Mucosa of rectum (tissue), 2 donors: Measurements from ENCODE around the gene PLSCR2.
"Not testable (repeated sequence)": the region's sequence is repeated elsewhere in the genome, so short reads cannot be mapped to it uniquely, and the experiment has no call there.

Source experiments
- H3K27ac ChIP-seq, 2 donors: one replicate each; pipeline ENCODE4 v1.7.0; 2013; ENCODE audit warnings: inconsistent platforms in 2 of 2, low read depth in 2 of 2, low read length in 2 of 2
- H3K27me3 ChIP-seq, 2 donors: one replicate each; pipeline ENCODE4 v1.7.0; 2013; ENCODE audit warnings: low read length in 2 of 2; ENCODE audit not compliant: control insufficient read depth in 2 of 2, insufficient read depth in 2 of 2
- H3K36me3 ChIP-seq, 2 donors: one replicate each; pipeline ENCODE4 v1.7.0; 2013; ENCODE audit warnings: low read length in 2 of 2; ENCODE audit not compliant: control insufficient read depth in 2 of 2, insufficient read depth in 2 of 2
- H3K4me1 ChIP-seq, 2 donors: one replicate each; pipeline ENCODE4 v1.7.0; 2013; ENCODE audit warnings: low read length in 2 of 2, mild to moderate bottlenecking in 1 of 2; ENCODE audit not compliant: control insufficient read depth in 2 of 2, insufficient read depth in 2 of 2
- H3K4me3 ChIP-seq, 2 donors: one replicate each; pipeline ENCODE4 v1.7.0; 2013; ENCODE audit warnings: low read length in 2 of 2
- H3K9ac ChIP-seq, 2 donors: one replicate each; pipeline ENCODE4 v1.7.0; 2013; ENCODE audit warnings: low read length in 2 of 2, low read depth in 1 of 2, mild to moderate bottlenecking in 1 of 2
- H3K9me3 ChIP-seq, 2 donors: one replicate each; pipeline ENCODE4 v1.7.0; 2013; ENCODE audit warnings: low read length in 2 of 2; ENCODE audit not compliant: control insufficient read depth in 2 of 2
- donor health status: healthy.
- donor health status: Normal muscosa, but diverticular disease.

Gene PLSCR2

DNA sequence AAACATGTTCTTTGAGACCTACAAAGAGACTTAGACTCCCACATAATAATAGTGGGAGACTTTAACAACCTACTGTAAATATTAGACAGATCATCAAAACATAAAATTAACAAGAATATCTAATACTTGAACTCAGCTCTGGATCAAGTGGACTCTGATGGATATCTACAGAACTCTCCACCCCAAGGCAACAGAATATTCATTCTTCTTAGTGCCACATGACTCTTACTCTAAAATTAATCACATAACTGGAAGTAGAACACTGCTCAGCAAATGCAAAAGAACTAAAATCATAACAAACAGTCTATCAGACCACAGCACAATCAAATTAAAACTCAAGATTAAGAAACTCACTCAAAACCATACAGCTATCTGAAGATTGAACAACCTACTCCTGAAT, 15.9 kb upstream of the PLSCR2 start:
- no peak overlapping the region for H3K27ac ChIP-seq
- H3K27me3 ChIP-seq, result no peaks in the 10 kb centered on the region
- no peaks in the 10 kb centered on the region for H3K36me3 ChIP-seq
- no peaks in the 10 kb centered on the region for H3K9me3 ChIP-seq
- no peak overlapping the region for H3K9ac ChIP-seq
- H3K4me1 ChIP-seq, result no peaks in the 10 kb centered on the region
- no peak overlapping the region for H3K4me3 ChIP-seq

DNA sequence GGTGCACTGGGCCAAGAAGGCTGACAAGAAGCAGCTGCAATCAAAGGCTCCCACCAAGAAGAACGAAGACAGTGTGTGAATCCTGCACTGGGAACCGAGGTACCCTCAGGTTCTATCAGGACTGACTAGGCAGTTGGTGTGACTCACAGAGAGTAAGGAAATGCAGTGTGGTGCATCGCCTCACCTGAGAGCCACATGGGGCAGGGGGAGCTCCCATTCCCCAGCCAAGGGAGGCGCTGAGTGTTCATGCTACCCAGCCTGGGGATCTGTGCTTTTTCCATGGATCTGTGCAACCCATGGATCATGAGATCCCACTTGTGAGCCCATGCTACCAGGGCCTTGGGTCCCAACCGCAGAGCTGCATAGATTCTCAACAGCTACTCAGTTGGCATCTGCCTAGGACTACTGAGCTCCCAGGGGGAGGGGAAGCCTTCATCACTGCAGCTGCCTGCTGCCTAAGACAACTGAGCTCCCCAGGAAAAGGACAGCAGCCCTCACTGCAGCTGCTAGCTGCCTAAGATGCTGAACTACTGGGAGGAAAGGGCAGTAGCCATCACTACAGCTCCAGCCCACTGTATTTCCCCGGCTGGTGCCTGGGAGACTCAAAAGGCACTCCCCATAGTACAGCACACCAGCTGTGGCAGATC, 6.9 kb upstream of the PLSCR2 start:
- Histone ChIP-seq H3K36me3 (no peaks in the 10 kb centered on the region), H3K4me3 (no peak overlapping the region), H3K4me1 (no peaks in the 10 kb centered on the region), H3K9ac (no peak overlapping the region), H3K9me3 (no peaks in the 10 kb centered on the region), H3K27me3 (no peaks in the 10 kb centered on the region), H3K27ac (no peak overlapping the region)

- not testable (repeated sequence) for H3K27me3 ChIP-seq, H3K4me3 ChIP-seq, H3K27ac ChIP-seq, H3K36me3 ChIP-seq, H3K4me1 ChIP-seq, H3K9me3 ChIP-seq, H3K9ac ChIP-seq
Observed at GRCh38 chr3:146474976-146475375, 5.6 kb upstream of the PLSCR2 start.

DNA sequence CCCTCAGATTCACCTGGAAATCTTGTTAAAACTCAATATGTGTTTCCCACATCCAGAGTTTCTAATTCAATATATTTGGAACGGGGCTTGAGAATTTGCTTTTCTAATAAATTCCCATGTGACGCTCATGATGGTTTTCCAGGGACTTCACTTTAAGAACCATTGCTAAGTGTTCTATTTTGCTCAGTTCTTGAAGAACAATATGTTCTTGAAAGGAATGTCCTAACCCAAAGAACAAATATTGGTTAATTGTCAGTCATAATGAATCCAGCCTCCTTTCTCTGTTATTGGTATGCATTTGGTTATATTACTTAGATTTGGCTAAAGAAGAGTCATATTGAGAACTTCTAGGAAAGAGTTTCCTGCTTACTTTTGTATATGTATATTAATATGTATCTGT, 4.4 kb upstream of the PLSCR2 start:
- Histone ChIP-seq H3K9me3 (no peaks in the 10 kb centered on the region), H3K36me3 (no peaks in the 10 kb centered on the region), H3K4me3 (no peak overlapping the region), H3K9ac (no peak overlapping the region), H3K27me3 (no peaks in the 10 kb centered on the region), H3K27ac (no peak overlapping the region), H3K4me1 (no peaks in the 10 kb centered on the region)

DNA sequence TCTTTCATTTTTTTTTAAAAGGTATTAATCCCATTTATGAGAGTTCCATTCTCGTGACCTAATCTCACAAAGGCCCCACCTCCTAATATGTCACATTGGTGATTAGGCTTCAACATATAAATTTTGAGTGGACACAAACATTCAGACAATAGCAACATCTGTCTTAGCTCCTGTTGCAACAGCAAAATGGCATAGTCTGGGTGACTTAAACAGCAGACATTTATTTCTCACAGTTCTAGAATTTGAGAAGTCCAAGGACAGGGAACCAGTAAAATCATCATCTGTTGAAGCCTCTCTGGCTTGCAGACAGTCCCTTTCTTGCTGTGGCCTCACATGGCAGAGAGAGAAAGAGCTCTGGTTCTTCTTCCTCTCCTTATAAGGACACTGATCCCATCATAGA, 3.2 kb upstream of the PLSCR2 start:
- no peak overlapping the region for H3K4me3 ChIP-seq
- H3K9me3 ChIP-seq, result no peaks in the 10 kb centered on the region
- no peak overlapping the region for H3K27ac ChIP-seq
- H3K4me1 ChIP-seq, result peaks cover 0 to 7% of the 10 kb centered on the region in 2 donors
- no peak overlapping the region for H3K9ac ChIP-seq
- no peaks in the 10 kb centered on the region for H3K27me3 ChIP-seq
- H3K36me3 ChIP-seq, result no peaks in the 10 kb centered on the region

DNA sequence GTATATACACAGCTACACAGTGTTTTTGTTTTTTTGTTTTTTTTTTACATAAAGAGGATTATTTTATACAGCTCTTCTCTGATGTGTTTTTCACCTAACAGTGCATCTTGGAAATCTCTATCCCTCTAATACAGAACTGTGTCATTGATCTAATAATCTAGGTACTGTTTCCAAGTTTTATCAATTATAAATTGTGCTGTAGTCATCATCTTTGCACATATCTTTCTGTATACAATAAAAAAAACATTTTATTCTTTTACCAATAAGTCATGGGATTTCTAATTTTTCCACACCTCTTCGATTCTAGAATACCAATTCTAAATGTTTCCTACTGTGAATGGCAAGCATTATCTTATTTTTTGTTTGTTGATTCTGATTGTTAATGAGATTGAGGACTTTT, 1.7 kb upstream of the PLSCR2 start:
- H3K4me1 ChIP-seq, result peaks cover 0 to 8% of the 10 kb centered on the region in 2 donors
- H3K9ac ChIP-seq, result no peak overlapping the region
- H3K4me3 ChIP-seq, result no peak overlapping the region
- no peaks in the 10 kb centered on the region for H3K36me3 ChIP-seq
- H3K27me3 ChIP-seq, result no peaks in the 10 kb centered on the region
- H3K9me3 ChIP-seq, result no peaks in the 10 kb centered on the region
- no peak overlapping the region for H3K27ac ChIP-seq

DNA sequence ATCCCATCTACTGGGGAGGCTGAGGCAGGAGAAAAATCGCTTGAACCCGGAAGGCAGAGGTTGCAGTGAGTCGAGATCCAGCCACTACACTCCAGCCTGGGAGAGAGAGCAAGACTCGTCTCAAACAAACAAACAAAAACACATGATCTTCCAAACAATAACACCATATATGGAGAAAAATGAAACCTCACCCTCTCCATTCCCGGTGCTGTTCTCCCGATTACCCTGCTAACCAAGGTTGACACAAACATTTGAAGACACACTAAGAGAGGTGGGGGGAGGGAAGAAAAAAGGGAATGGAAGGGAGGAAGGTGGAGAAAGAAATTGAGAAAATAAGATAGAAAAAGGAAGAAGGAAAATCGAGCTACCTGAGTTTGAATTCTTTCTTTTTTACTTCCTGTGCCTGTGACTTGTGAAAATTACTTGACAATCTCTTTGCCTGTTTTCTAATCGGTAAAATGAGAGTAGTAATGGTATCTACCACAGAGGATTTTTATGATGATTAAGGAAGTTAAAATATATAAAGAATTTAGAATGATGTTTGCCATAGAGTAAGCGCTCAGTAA, 1.1 kb upstream of the PLSCR2 start:
- Histone ChIP-seq H3K36me3 (no peaks in the 10 kb centered on the region), H3K9ac (peak overlapping the region in 1 of 2 donors; percentile 63), H3K27me3 (no peaks in the 10 kb centered on the region)

GRCh38 chr3:146468671-146469149, 651 bp downstream of the PLSCR2 start:
- H3K36me3 ChIP-seq, result no peaks in the 10 kb centered on the region

More for the DNA sequence above, 1.1 kb upstream of the PLSCR2 start:
- Histone ChIP-seq H3K27ac (peak overlapping the region; percentile 82 to 93), H3K4me3 (peak overlapping the region; percentile 71 to 79), H3K4me1 (peaks cover 0 to 8% of the 10 kb centered on the region in 2 donors), H3K9me3 (no peaks in the 10 kb centered on the region)

GRCh38 chr3:146468234-146468633, 1.1 kb downstream of the PLSCR2 start:
- Histone ChIP-seq H3K4me3 (no peak overlapping the region), H3K27me3 (no peaks in the 10 kb centered on the region), H3K9me3 (no peaks in the 10 kb centered on the region), H3K4me1 (peaks cover 0 to 8% of the 10 kb centered on the region in 2 donors), H3K9ac (no peak overlapping the region), H3K36me3 (no peaks in the 10 kb centered on the region), H3K27ac (peak overlapping the region in 1 of 2 donors; percentile 93)

More at GRCh38 chr3:146468671-146469149, 651 bp downstream of the PLSCR2 start:
- no peaks in the 10 kb centered on the region for H3K27me3 ChIP-seq
- H3K27ac ChIP-seq, result peak overlapping the region; percentile 82 to 93
- peak overlapping the region; percentile 71 to 79 for H3K4me3 ChIP-seq
- peaks cover 0 to 8% of the 10 kb centered on the region in 2 donors for H3K4me1 ChIP-seq
- no peaks in the 10 kb centered on the region for H3K9me3 ChIP-seq
- H3K9ac ChIP-seq, result peak overlapping the region in 1 of 2 donors; percentile 63

DNA sequence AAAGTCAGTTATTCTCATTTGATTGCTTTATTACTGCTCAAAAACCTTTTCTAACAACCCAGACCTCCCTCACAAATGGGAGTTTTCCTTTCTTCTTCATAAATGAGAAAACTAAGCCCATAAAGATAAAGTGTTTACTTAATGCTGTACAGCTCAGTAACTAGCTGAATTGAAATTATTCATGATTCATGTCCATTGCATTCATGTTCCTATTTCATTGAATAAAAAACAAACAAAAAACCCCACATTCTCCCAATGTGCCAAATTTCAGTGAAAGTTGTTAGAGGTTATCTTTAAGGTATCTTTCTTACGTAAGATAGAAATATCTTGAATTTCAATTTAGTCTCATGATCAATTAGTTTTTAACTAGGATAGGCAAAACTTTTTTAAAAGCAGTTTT, 2.8 kb downstream of the PLSCR2 start:
- H3K9ac ChIP-seq, result no peak overlapping the region
- no peaks in the 10 kb centered on the region for H3K9me3 ChIP-seq
- no peaks in the 10 kb centered on the region for H3K36me3 ChIP-seq
- H3K27ac ChIP-seq, result no peak overlapping the region
- H3K4me3 ChIP-seq, result no peak overlapping the region
- H3K27me3 ChIP-seq, result no peaks in the 10 kb centered on the region
- peaks cover 0 to 8% of the 10 kb centered on the region in 2 donors for H3K4me1 ChIP-seq
